Stimulated activated naive B cell treated with anti-CD40 and anti-IgM and Interleukin-4, amounts not matched to agents 10 μg/mL and 1 μg/mL and 100 μg/mL, for 72 hours (primary cell): ENCODE measurements around the gene FBXO34.

Experiments used
- ATAC-seq, 2 donors: fragments of 150-1000 bp; cut with Tn5 transposase; replicated peaks; 2 replicates each; pipeline ENCODE4 v1.10.0; 2021; ENCODE audit warnings: moderate library complexity in 1 of 2
- DNase-seq: peaks from one replicate; pipeline ENCODE4 v3.0.0; 2021
- H3K27ac Mint-ChIP-seq: one replicate; pipeline ENCODE4 v1.8.0; 2022; ENCODE audit warnings: mild to moderate bottlenecking, mixed read lengths
- H3K27me3 Mint-ChIP-seq, 2 donors: one replicate each; pipeline ENCODE4 v1.8.0; 2022; ENCODE audit warnings: mixed read lengths in 2 of 2
- H3K36me3 Mint-ChIP-seq, 2 donors: one replicate each; pipeline ENCODE4 v1.8.0; 2022; ENCODE audit warnings: mixed read lengths in 2 of 2, mild to moderate bottlenecking in 1 of 2
- H3K4me1 Mint-ChIP-seq, 2 donors: one replicate each; pipeline ENCODE4 v1.8.0; 2022; ENCODE audit warnings: mixed read lengths in 2 of 2, mild to moderate bottlenecking in 1 of 2
- H3K4me3 Mint-ChIP-seq, 2 donors: one replicate each; pipeline ENCODE4 v1.8.0; 2022; ENCODE audit warnings: mild to moderate bottlenecking in 2 of 2, mixed read lengths in 2 of 2, moderate library complexity in 1 of 2
- H3K9me3 Mint-ChIP-seq, 2 donors: one replicate each; pipeline ENCODE4 v1.8.0; 2022; ENCODE audit warnings: mixed read lengths in 2 of 2, mild to moderate bottlenecking in 1 of 2

FBXO34 gene

DNA sequence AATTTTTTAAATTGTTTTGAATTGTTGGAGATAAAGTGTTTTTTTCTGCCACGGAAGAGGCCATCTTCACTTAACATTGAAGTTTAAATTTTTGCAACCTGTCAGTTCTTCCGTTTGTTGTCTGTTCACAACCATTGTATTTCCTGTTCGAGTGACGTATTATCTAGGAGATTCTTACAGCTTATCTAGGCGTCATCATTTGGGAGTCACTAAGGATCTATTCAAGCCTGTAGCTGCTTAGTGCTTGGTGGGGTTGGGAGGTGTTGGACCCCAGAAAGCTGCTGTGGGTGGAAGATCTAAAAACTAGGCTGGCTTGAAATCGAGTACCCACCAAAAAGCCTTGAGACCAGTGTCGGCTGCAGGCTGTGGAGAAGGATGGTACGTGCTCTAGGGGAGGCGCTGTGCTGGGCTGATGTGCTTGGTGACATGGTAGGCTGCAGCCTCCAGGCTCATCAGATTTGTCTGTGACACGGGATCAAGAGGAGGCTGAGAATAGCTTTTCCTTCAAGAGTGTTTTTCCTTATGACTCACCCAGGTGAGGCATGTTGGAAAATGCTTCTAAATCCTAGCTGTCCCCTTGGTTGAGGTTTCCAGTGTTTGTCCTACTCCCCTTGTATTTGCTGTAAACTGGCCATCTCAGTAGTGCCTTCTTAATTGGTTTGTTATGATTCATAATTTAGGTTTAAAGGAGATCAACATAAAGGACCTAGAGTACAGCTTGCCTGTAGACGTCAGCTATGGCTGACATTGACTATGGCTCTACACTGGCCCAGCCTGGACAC lies 82.7 kb downstream of the FBXO34 start:
- no peak overlapping the region for H3K27ac Mint-ChIP-seq
- ATAC-seq (no peak), DNase-seq (no peak)
- no peak overlapping the region for H3K4me3 Mint-ChIP-seq
- no peaks in the 10 kb centered on the region for H3K9me3 Mint-ChIP-seq
- no peaks in the 10 kb centered on the region for H3K27me3 Mint-ChIP-seq
- peaks cover 8 to 21% of the 10 kb centered on the region in 2 donors for H3K4me1 Mint-ChIP-seq
- peaks cover 8 to 14% of the 10 kb centered on the region in 2 donors for H3K36me3 Mint-ChIP-seq

DNA sequence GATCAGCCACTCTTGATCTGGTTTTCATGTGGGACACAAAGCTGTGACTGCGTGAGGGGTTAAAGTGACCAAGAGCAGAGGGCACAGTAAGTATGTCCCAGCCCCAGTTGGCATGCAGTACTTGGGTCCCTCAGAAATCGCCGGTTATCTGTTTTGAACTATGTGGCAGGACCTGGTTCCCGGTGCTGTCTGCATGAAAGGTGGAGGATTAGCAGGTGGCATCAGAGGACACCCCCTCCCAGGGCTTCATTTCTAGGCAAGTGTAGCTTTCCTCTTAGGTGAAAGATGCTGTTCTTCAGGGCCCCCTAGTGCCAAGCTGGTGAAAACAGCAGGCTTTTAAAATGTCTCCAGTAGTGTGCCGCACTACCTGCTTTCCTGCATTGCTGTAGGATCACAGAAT lies 83.3 kb downstream of the FBXO34 start:
- peak overlapping the region; percentile 47 for H3K27ac Mint-ChIP-seq
- H3K36me3 Mint-ChIP-seq, result peaks cover 8 to 14% of the 10 kb centered on the region in 2 donors
- H3K4me3 Mint-ChIP-seq, result no peak overlapping the region
- DNase-seq (peak; percentile 18), ATAC-seq (peak; percentile 86 to 93)
- no peaks in the 10 kb centered on the region for H3K9me3 Mint-ChIP-seq
- no peaks in the 10 kb centered on the region for H3K27me3 Mint-ChIP-seq
- peaks cover 3 to 14% of the 10 kb centered on the region in 2 donors for H3K4me1 Mint-ChIP-seq

DNA sequence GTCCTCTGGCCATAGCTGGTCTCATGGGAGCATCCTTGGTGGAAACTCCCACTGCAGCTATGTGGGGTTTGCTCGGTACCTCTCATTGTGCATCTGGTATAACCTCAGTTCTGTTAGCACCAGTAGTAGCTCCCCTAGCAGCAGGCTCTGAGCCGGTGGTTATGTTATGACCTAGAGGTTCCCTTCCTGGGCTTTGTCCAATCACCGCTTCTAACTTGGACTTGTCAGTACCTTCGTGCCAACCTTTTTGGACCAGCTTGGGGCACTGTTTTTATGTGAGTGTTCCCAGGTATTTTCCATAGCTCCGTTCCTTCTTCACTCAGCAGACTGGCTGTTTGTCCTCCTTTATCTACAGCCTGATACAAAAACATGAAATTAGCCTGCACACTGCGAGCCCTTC lies 84.7 kb downstream of the FBXO34 start:
- no peak for ATAC-seq
- Mint-ChIP-seq H3K36me3 (peaks cover 3 to 7% of the 10 kb centered on the region in 2 donors), H3K4me3 (no peak overlapping the region), H3K27me3 (no peaks in the 10 kb centered on the region), H3K9me3 (no peaks in the 10 kb centered on the region), H3K27ac (no peak overlapping the region), H3K4me1 (peaks cover 0 to 6% of the 10 kb centered on the region in 2 donors)
- no peak for DNase-seq

DNA sequence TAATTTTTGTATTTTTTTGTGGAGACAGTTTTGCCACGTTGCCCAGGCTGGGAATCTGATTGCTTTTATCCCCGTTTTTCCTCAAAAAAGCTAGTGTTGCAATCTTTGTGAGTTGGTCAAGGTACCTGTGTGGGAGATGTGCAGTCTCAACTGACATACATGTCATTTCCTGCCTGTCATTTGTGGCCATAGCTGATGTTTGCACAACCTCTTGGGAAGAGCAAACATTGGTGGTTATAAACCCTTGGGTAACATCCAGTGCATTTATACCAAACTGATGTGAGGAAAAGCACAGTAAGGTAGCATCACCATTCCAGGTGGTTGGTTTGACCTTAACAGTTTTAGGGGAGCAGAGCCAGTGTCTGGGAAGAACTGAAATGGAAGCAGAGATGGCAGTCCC lies 85.7 kb downstream of the FBXO34 start:
- Mint-ChIP-seq H3K27ac (no peak overlapping the region), H3K4me1 (peaks cover 0 to 6% of the 10 kb centered on the region in 2 donors), H3K27me3 (no peaks in the 10 kb centered on the region), H3K4me3 (no peak overlapping the region), H3K9me3 (no peaks in the 10 kb centered on the region), H3K36me3 (peaks cover 3 to 6% of the 10 kb centered on the region in 2 donors)
- ATAC-seq, result no peak
- DNase-seq, result no peak

DNA sequence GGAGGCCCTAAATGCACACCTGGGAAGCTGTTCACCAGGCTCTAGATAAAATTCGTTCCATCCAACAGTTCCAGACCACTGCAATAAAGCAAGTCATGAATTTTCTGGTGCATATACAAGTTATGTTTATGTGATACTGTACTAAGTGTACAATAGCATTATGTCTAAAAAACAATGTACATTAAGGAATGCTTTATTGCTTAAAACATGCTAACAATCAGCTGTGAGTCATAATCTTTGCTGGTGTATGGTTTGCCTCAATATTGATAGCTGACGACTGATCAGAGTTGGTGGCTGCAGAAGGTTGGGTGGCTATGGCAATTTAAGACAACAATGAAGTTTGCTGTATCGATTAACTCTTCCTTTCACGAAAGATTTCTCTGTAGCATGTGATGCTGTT lies 88.1 kb downstream of the FBXO34 start:
- Mint-ChIP-seq H3K27ac (no peak overlapping the region), H3K36me3 (peaks cover 3 to 20% of the 10 kb centered on the region in 2 donors), H3K9me3 (no peaks in the 10 kb centered on the region), H3K27me3 (no peaks in the 10 kb centered on the region), H3K4me1 (peaks cover 0 to 4% of the 10 kb centered on the region in 2 donors), H3K4me3 (no peak overlapping the region)
- DNase-seq (no peak), ATAC-seq (no peak)

DNA sequence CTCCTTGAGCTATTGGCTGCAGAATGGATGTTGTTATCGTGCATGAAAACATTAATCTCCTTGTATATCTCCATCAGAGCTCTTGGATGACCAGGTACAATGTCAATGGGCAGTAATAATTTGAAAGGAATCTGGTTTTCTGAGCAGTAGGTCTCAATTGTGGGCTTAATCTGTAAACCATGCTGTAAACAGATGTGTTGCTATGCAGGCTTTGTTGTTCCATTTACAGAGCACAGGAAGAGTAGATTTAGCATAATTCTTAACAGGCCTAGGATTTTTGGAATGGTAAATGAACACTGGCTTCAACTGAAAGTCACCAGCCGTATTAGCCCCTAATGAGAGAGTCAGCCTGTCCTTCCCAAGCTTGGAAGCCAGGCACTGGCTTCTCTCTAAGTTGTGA lies 90.0 kb downstream of the FBXO34 start:
- Mint-ChIP-seq H3K27ac (no peak overlapping the region), H3K36me3 (peaks cover 4 to 29% of the 10 kb centered on the region in 2 donors), H3K27me3 (no peaks in the 10 kb centered on the region), H3K9me3 (no peaks in the 10 kb centered on the region), H3K4me1 (no peaks in the 10 kb centered on the region), H3K4me3 (no peak overlapping the region)
- DNase-seq (no peak), ATAC-seq (no peak)

DNA sequence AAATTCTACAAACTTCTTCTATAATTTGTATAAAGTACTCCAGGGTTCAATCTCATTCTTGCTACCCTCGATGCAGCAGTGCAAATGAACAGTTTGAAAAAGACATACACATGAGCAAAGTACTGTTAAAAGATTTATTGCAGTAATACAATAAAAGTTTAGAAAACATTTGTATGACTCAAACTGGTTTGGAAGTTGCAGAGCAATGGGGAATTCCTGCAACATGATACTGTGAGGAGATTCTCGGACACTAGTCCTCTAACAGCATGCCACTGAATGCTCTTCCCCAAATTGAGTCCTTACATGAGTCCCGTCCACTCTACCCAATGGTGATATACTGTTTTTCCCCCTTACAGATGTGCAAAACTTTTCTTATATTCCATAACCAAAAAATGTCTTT lies 95.0 kb downstream of the FBXO34 start:
- Mint-ChIP-seq H3K4me3 (no peak overlapping the region), H3K4me1 (no peaks in the 10 kb centered on the region), H3K27ac (no peak overlapping the region), H3K36me3 (peaks cover 19 to 54% of the 10 kb centered on the region in 2 donors), H3K9me3 (no peaks in the 10 kb centered on the region), H3K27me3 (no peaks in the 10 kb centered on the region)
- no peak for DNase-seq
- ATAC-seq, result no peak

DNA sequence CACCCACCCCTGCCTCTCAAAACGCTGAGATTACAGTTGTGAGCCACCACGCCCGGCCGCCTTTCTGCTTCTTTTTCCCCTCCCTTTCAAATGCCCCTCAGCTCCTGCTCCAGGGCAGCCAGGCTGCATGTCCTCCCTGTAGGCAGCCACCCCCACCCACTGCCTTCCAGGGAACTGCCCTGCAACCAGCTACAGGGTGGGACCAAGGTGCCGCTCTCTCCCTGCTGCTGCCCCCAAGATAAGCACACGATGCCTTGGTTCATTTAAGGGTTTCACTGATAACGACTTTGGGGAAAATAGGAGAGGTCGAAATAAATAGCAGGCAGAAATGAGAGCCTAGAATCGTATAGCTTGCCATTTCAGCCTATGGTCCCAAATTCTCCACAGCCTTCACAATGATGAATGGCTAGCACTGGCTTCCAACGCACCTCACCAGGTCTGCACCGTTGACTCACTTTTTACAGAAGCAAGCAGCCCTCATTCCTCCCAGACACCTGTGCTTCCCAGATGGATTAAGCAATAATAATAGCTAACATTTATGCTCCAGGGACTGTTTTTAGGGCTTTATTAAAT lies 99.7 kb downstream of the FBXO34 start:
- H3K27me3 Mint-ChIP-seq, result no peaks in the 10 kb centered on the region
- ATAC-seq (no peak), DNase-seq (no peak)
- peaks cover 29 to 46% of the 10 kb centered on the region in 2 donors for H3K36me3 Mint-ChIP-seq
- H3K9me3 Mint-ChIP-seq, result no peaks in the 10 kb centered on the region
- H3K27ac Mint-ChIP-seq, result peak overlapping the region; percentile 85
- peaks cover 6 to 24% of the 10 kb centered on the region in 2 donors for H3K4me1 Mint-ChIP-seq
- H3K4me3 Mint-ChIP-seq, result no peak overlapping the region

DNA sequence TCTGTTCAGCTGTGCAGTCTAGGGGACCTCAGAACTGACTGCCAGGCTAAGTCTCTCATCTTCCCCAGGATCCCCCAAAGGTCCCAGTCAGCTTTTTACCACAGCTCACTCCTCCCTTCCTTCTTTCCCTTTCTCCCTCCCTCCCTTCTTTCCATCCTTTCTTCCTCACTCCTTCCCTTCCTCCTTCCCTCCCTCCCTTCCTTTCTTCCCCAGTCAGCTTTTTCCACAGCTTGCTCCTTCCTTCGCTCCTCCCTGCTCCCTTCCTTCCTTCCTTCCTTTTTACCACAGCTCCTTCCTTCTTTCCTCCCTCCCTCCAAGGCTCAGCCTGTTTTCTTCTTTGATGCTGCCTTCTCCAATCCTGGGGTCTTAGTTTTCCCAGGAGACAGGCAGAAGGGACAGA lies 101.2 kb downstream of the FBXO34 start:
- Mint-ChIP-seq H3K9me3 (no peaks in the 10 kb centered on the region), H3K36me3 (peaks cover 42 to 58% of the 10 kb centered on the region in 2 donors), H3K4me3 (no peak overlapping the region), H3K27ac (peak overlapping the region; percentile 84), H3K27me3 (no peaks in the 10 kb centered on the region), H3K4me1 (peaks cover 6 to 24% of the 10 kb centered on the region in 2 donors)
- ATAC-seq, result no peak
- no peak for DNase-seq

DNA sequence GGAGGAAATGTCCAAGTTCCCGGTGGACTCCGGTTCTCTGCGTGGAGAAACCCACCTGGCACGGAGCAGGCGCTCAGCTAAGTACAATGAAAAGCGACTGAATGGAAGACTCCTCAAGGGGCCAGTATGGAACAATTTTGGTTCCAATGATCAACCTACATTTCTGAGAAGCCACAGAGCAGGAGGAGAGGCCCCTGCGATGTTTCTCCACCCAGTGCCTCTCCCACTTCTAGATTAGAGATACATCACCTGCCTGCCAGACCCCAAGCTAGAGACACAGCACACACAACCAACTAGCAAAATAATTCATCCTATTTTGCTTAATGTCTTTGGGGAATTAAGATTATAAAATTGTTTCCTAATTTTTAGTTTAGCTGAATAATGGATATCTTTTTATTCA lies 101.6 kb downstream of the FBXO34 start:
- H3K4me3 Mint-ChIP-seq, result no peak overlapping the region
- peaks cover 6 to 24% of the 10 kb centered on the region in 2 donors for H3K4me1 Mint-ChIP-seq
- no peak for DNase-seq
- H3K9me3 Mint-ChIP-seq, result no peaks in the 10 kb centered on the region
- H3K27me3 Mint-ChIP-seq, result no peaks in the 10 kb centered on the region
- no peak for ATAC-seq
- peak overlapping the region; percentile 51 for H3K27ac Mint-ChIP-seq
- H3K36me3 Mint-ChIP-seq, result peaks cover 41 to 57% of the 10 kb centered on the region in 2 donors

DNA sequence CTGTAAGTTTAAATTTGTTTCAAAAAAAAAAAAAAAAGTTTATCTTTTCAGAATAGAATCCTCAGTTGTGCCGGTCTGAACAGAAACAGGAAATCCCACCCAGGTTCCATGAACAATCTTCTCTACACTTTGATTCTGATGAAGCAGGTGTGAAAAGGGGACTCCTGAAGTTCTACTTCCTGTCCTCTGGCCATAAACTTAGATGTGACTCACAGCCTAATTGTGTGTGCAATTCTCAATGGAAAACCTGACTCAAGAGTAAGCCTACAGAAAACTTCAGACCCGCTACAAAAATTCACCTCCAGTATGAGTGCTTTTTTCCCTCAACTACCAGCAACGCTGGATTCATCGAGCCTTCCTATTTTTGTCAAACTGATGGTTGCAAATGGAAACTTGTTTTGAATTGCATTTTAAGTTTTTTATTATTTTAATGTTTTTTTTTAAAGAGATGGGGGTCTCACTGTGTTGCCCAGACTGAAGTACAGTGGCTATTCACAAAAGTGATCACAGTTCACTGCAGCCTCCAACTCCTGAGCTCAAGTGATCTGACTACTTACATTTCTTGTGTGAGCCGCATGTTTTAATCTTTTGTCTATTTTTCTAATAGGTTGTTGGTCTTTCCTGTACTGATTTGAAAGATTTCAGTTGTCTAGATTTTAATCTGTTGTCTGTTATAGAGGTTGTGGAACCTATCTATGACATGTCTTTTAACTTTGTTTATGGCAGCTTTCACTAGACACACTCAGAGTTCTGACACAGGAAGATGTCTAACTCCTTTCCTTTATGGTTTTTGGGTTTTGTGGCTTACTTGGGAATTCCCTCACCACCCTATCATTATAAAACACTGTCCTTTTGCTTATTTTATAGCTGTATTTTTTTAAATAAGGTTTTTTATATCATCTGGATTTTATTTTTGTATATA lies 102.8 kb downstream of the FBXO34 start:
- ATAC-seq (peak; percentile 97 to 98), DNase-seq (peak; percentile 19)
- no peaks in the 10 kb centered on the region for H3K9me3 Mint-ChIP-seq
- no peaks in the 10 kb centered on the region for H3K27me3 Mint-ChIP-seq
- H3K4me3 Mint-ChIP-seq, result peak overlapping the region in 1 of 2 donors; percentile 16
- H3K4me1 Mint-ChIP-seq, result peaks cover 6 to 24% of the 10 kb centered on the region in 2 donors
- H3K36me3 Mint-ChIP-seq, result peaks cover 43 to 62% of the 10 kb centered on the region in 2 donors
- H3K27ac Mint-ChIP-seq, result peak overlapping the region; percentile 65

DNA sequence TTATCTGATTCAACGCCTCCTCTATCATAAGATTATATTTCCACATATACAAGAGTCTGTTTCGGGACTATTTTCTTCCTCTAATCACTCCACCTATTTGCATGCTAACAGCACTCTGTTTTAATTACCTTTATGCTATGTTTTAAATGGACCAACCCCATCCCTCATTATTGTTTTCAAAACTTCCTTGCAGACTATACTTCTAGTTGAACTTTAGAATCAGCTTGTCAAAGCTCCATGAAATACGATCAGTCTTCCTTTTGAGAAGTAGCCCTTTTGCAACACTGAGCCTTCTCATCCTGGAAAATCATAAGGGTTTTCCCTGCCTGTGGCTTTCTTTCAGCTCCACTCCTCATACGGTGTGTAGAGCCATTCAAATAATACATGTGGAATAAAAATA lies 103.5 kb downstream of the FBXO34 start:
- no peaks in the 10 kb centered on the region for H3K27me3 Mint-ChIP-seq
- no peak for ATAC-seq
- H3K4me3 Mint-ChIP-seq, result no peak overlapping the region
- no peaks in the 10 kb centered on the region for H3K9me3 Mint-ChIP-seq
- peaks cover 6 to 24% of the 10 kb centered on the region in 2 donors for H3K4me1 Mint-ChIP-seq
- H3K27ac Mint-ChIP-seq, result peak overlapping the region; percentile 6
- peaks cover 39 to 58% of the 10 kb centered on the region in 2 donors for H3K36me3 Mint-ChIP-seq
- no peak for DNase-seq

DNA sequence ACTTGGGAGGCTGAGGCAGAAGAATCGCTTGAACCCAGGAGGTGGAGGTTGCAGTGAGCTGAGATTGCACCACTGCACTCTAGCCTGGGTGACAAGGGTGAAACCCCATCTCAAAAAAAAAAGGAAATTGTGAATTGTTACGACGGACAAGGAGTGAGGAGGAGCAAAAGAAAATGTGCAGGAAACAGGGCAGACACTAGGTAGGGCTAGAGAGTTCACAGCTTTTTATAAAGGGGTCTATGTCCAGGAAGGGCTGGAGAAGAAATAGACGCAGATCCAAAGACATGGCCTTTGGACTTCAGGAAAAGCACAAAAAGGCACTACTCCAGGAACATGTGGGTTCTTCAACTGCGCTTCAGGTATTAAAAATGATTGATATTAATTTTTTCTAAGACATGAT lies 106.0 kb downstream of the FBXO34 start:
- Mint-ChIP-seq H3K4me3 (no peak overlapping the region), H3K9me3 (no peaks in the 10 kb centered on the region), H3K27me3 (no peaks in the 10 kb centered on the region), H3K4me1 (peaks cover 4 to 22% of the 10 kb centered on the region in 2 donors), H3K27ac (no peak overlapping the region), H3K36me3 (peaks cover 40 to 58% of the 10 kb centered on the region in 2 donors)
- no peak for DNase-seq
- ATAC-seq, result no peak

DNA sequence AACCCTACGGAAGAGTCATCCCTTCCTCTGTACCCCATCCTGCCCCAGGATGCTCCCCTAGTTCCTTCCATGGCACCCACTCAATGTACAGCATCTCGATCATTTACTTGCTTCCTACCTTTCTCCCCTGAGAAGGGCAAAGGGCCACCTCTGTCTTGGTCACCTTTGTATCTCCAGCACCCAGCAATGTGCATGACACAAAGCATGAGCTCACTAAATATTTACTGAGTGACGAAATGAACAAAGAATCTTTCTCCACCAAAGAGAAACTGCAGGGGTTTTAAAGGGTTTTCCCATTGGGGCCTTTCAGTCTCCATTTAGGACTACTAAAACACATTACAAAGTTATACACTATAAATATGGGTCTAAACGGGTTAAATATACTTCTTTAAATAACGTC lies 109.8 kb downstream of the FBXO34 start:
- H3K4me1 Mint-ChIP-seq, result no peaks in the 10 kb centered on the region
- no peaks in the 10 kb centered on the region for H3K9me3 Mint-ChIP-seq
- no peak overlapping the region for H3K27ac Mint-ChIP-seq
- H3K4me3 Mint-ChIP-seq, result no peak overlapping the region
- no peak for ATAC-seq
- H3K36me3 Mint-ChIP-seq, result peaks cover 41 to 52% of the 10 kb centered on the region in 2 donors
- H3K27me3 Mint-ChIP-seq, result no peaks in the 10 kb centered on the region
- no peak for DNase-seq
